Esophagus mucosa (tissue), 1 donor: ENCODE data around the gene CMAS. TPM values are rescaled to one million over a fixed set of nuclear protein-coding genes. Genes with fewer than 3 reads are reported as not detected.
"Not testable (repeated sequence)": the region's sequence is repeated elsewhere in the genome, so short reads cannot be mapped to it uniquely, and the experiment has no call there.

Source experiments
- ATAC-seq: fragments of 200-7000 bp; cut with Tn5 transposase; one replicate; pipeline ENCODE4 v1.9.1; 2020
- total RNA-seq: library from RNA; stranded (reverse); gene quantifications from one replicate; pipeline ENCODE4 v1.2.4, GENCODE V29; 2023
- donor health status: DM: yes; HTN: yes; CAD: no.

The CMAS gene
- total RNA-seq: 51.1 TPM

GRCh38 chr12:22046090-22046967, at the start of gene CMAS:
Gene CMAS, plus strand, starts transcription at chr12:22046218. Its CDS starts 86 bp downstream, at chr12:22046304.
- peak; percentile 89 for ATAC-seq

GRCh38 chr12:21998295-21998694, 47.7 kb upstream of the CMAS start:
- ATAC-seq: no peak

GRCh38 chr12:21998782-21999181, 47.2 kb upstream of the CMAS start:
- no peak for ATAC-seq

- ATAC-seq: no peak
These were observed 43.6 kb upstream of the CMAS start for GRCh38 chr12:22002430-22002829.

GRCh38 chr12:22007794-22008193, 38.2 kb upstream of the CMAS start:
- not testable (repeated sequence) for ATAC-seq

GRCh38 chr12:22008196-22008595, 37.8 kb upstream of the CMAS start:
- no peak for ATAC-seq

- no peak for ATAC-seq
These were observed 31.8 kb upstream of the CMAS start for GRCh38 chr12:22014041-22014782.

GRCh38 chr12:22014783-22015144, 31.3 kb upstream of the CMAS start:
- no peak for ATAC-seq

- ATAC-seq: no peak
These were observed 29.0 kb upstream of the CMAS start for GRCh38 chr12:22016982-22017381.

- no peak for ATAC-seq
These were observed 27.2 kb upstream of the CMAS start for GRCh38 chr12:22018860-22019259.

- ATAC-seq: not testable (repeated sequence)
These were observed 22.5 kb upstream of the CMAS start for GRCh38 chr12:22023489-22023888.

- ATAC-seq: no peak
These were observed 16.5 kb upstream of the CMAS start for GRCh38 chr12:22029491-22029890.

GRCh38 chr12:22029991-22030390, 16.0 kb upstream of the CMAS start:
- ATAC-seq: no peak

- no peak for ATAC-seq
These were observed 13.3 kb upstream of the CMAS start for GRCh38 chr12:22032732-22033131.

- no peak for ATAC-seq
These were observed 11.1 kb upstream of the CMAS start for GRCh38 chr12:22034709-22035506.

GRCh38 chr12:22037947-22038346, 8.1 kb upstream of the CMAS start:
- no peak for ATAC-seq

GRCh38 chr12:22038734-22039133, 7.3 kb upstream of the CMAS start:
- no peak for ATAC-seq

- no peak for ATAC-seq
These were observed 6.7 kb upstream of the CMAS start for GRCh38 chr12:22039361-22039760.

GRCh38 chr12:22042976-22043669, 2.9 kb upstream of the CMAS start:
- no peak for ATAC-seq

- no peak for ATAC-seq
These were observed 2.1 kb upstream of the CMAS start for GRCh38 chr12:22043943-22044342.

GRCh38 chr12:22044391-22044790, 1.6 kb upstream of the CMAS start:
- no peak for ATAC-seq

- ATAC-seq: peak; percentile 14
These were observed 961 bp downstream of the CMAS start for GRCh38 chr12:22046968-22047390.
